Ishikawa (cell line): ENCODE data around the gene STIM1.

Experiments
- EGR1 ChIP-seq: IDR thresholded peaks from 2 replicates; pipeline ENCODE4 v1.6.1; 2012
- TCF12 ChIP-seq: IDR thresholded peaks from 2 replicates; pipeline ENCODE4 v1.6.1; 2012; ENCODE audit warnings: low read depth
- YY1 ChIP-seq: IDR thresholded peaks from 2 replicates; pipeline ENCODE4 v1.6.1; 2012; ENCODE audit warnings: low read depth
- ZBTB7A ChIP-seq: IDR thresholded peaks from 2 replicates; pipeline ENCODE4 v1.6.1; 2012; ENCODE audit warnings: low read depth
- TF ChIP-seq, protein P1 (sequence below): IDR thresholded peaks from 2 replicates; pipeline ENCODE4 v1.6.1; 2012

DNA sequence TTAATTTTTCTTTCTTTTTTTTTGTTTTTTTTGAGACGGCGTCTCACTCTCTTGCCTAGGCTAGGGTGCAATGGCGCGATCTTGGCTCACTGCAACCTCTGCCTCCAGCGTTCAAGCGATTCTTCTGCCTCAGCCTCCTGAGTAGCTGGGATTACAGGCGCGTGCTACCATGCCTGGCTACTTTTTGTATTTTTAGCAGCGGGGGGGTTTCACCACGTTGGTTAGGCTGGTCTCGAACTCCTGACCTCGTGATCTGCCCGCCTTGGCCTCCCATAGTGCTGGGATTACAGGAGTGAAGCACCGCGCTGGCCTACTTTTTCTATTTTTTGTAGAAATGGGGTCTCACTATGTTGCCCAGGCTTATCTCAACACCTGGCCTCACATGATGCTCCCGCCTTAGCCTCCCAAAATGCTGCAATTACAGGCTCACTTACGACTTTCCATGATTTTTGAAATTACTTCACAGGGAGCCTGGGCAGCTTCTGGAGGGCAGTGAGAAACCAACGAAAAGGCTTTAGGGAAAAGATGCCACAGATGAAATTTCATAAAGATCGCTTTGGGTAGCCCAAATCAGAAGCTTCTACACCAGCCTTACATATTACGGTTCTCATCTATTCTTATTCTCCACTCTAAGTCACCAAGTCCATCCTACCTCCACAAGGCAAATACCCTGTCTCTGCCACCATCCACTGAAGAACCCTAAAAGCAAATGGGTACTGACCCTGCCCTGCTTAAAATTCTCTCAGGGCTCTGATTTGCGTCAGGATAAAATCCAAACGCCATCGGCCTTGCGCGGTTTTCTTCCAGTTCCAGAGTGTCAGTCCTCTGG lies 238.3 kb downstream of the STIM1 start:
- TF ChIP-seq TCF12 (no peak), EGR1 (no peak), YY1 (no peak), ZBTB7A (no peak)
- TF ChIP-seq, protein P1, sequence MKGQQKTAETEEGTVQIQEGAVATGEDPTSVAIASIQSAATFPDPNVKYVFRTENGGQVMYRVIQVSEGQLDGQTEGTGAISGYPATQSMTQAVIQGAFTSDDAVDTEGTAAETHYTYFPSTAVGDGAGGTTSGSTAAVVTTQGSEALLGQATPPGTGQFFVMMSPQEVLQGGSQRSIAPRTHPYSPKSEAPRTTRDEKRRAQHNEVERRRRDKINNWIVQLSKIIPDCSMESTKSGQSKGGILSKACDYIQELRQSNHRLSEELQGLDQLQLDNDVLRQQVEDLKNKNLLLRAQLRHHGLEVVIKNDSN, result no peak
